Activated naive CD4-positive, alpha-beta T cell treated with Interleukin-2 at 50 U/mL for 16 hours (primary cell): ENCODE results near the gene FBN3.
"Not testable (repeated sequence)": the region's sequence is repeated elsewhere in the genome, so short reads cannot be mapped to it uniquely, and the experiment has no call there.

Experiments used
- DNase-seq: peaks from one replicate; pipeline ENCODE4 v3.0.0-alpha.2; 2020

The FBN3 gene

GRCh38 chr19:8115805-8116396 is 33.5 kb downstream of the FBN3 start:
- no peak for DNase-seq

GRCh38 chr19:8113017-8113416 is 36.4 kb downstream of the FBN3 start:
- no peak for DNase-seq

GRCh38 chr19:8111376-8111775 is 38.0 kb downstream of the FBN3 start:
- DNase-seq, result no peak

GRCh38 chr19:8110931-8111330 is 38.5 kb downstream of the FBN3 start:
- DNase-seq, result no peak

- no peak for DNase-seq
Observed at GRCh38 chr19:8109890-8110662, 39.3 kb downstream of the FBN3 start.

GRCh38 chr19:8109455-8109854 is 39.9 kb downstream of the FBN3 start:
- no peak for DNase-seq

- DNase-seq, result no peak
Observed at GRCh38 chr19:8108560-8109445, 40.6 kb downstream of the FBN3 start.

- DNase-seq, result no peak
Observed at GRCh38 chr19:8107301-8107903, 42.0 kb downstream of the FBN3 start.

- no peak for DNase-seq
Observed at GRCh38 chr19:8105471-8105870, 43.9 kb downstream of the FBN3 start.

GRCh38 chr19:8101910-8102309 is 47.5 kb downstream of the FBN3 start:
- not testable (repeated sequence) for DNase-seq

- no peak for DNase-seq
Observed at GRCh38 chr19:8101311-8101710, 48.1 kb downstream of the FBN3 start.

- DNase-seq, result no peak
Observed at GRCh38 chr19:8097681-8098567, 51.5 kb downstream of the FBN3 start.

- no peak for DNase-seq
Observed at GRCh38 chr19:8097198-8097597, 52.2 kb downstream of the FBN3 start.

GRCh38 chr19:8096071-8096470 is 53.3 kb downstream of the FBN3 start:
- DNase-seq, result no peak

- no peak for DNase-seq
Observed at GRCh38 chr19:8095354-8095886, 54.0 kb downstream of the FBN3 start.

GRCh38 chr19:8094336-8094735 is 55.1 kb downstream of the FBN3 start:
- DNase-seq, result no peak

- no peak for DNase-seq
Observed at GRCh38 chr19:8093740-8094139, 55.7 kb downstream of the FBN3 start.

- no peak for DNase-seq
Observed at GRCh38 chr19:8090950-8091349, 58.4 kb downstream of the FBN3 start.

- DNase-seq, result no peak
Observed at GRCh38 chr19:8089664-8090601, 59.5 kb downstream of the FBN3 start.

GRCh38 chr19:8088752-8089663 is 60.4 kb downstream of the FBN3 start:
- no peak for DNase-seq
